SK-N-SH (cell line): ENCODE results near the gene RPSA. TPM values are rescaled to one million over a fixed set of nuclear protein-coding genes. Genes with fewer than 3 reads are reported as not detected.

ENCODE experiments used
- CTCF ChIA-PET: fragments of 300-600, 350-600 bp; formaldehyde crosslinking; extraction: SDS; loops from one replicate; lab custom pipeline; 2021; lab: Yijun Ruan, JAX
- POLR2A ChIA-PET: fragments of 350-600 bp; sonication (Branson Sonifier 250); formaldehyde crosslinking; extraction: SDS; loops from one replicate; lab custom pipeline; 2020; ENCODE audit warnings: antibody characterized with exemption, inconsistent platforms; lab: Yijun Ruan, JAX
- DNase-seq: peaks from one replicate; pipeline ENCODE4 v3.0.0; 2012
- H2AFZ ChIP-seq: fragments of 200-600 bp; sonication (generic); 2 replicates; pipeline ENCODE4 v1.8.1; 2016; ENCODE audit warnings: antibody characterized with exemption, mild to moderate bottlenecking, low read depth
- H3F3A ChIP-seq: fragments of 200-600 bp; sonication (generic); replicated peaks from 2 replicates; pipeline ENCODE3; 2016; ENCODE audit warnings: antibody characterized with exemption, mild to moderate bottlenecking; ENCODE audit not compliant: insufficient read depth
- H3K27ac ChIP-seq, 2 experiments: fragments of 200-500 bp in 1 of 2; fragments of 200-600 bp in 1 of 2; sonication (Bioruptor generic) in 1 of 2; sonication (generic), shearing (Covaris generic) in 1 of 2; 2 replicates each; pipeline versions ENCODE4 v1.5.1 to v1.6.1; 2014 to 2016; ENCODE audit warnings: low read depth in 2 of 2, inconsistent platforms in 1 of 2, low read length in 1 of 2, mild to moderate bottlenecking in 1 of 2, mixed read lengths in 1 of 2
- H3K27me3 ChIP-seq: fragments of 200-600 bp; sonication (generic), shearing (Covaris generic); 2 replicates; pipeline ENCODE4 v1.6.1; 2016; ENCODE audit warnings: mixed run types; ENCODE audit not compliant: insufficient read depth
- H3K36me3 ChIP-seq, 2 experiments: fragments of 200-500 bp in 1 of 2; fragments of 200-600 bp in 1 of 2; sonication (Bioruptor generic) in 1 of 2; sonication (generic) in 1 of 2; replicated peaks in 1 of 2; 2 replicates each; pipeline versions ENCODE3 to v1.5.1; 2014 to 2016; ENCODE audit warnings: low read length in 1 of 2, mild to moderate bottlenecking in 1 of 2; ENCODE audit not compliant: insufficient read depth in 2 of 2, control insufficient read depth in 1 of 2
- H3K4me1 ChIP-seq, 2 experiments: fragments of 200-500 bp in 1 of 2; fragments of 200-600 bp in 1 of 2; sonication (Bioruptor generic) in 1 of 2; sonication (generic), shearing (Covaris generic) in 1 of 2; 2 replicates each; pipeline versions ENCODE4 v1.5.1 to v1.6.1; 2014 to 2016; ENCODE audit warnings: low read depth in 1 of 2, low read length in 1 of 2, mixed run types in 1 of 2; ENCODE audit not compliant: insufficient read depth in 2 of 2, control insufficient read depth in 1 of 2
- H3K4me2 ChIP-seq: fragments of 200-600 bp; sonication (generic), shearing (Covaris generic); 2 replicates; pipeline ENCODE4 v1.6.1; 2017; ENCODE audit warnings: mixed run types
- H3K4me3 ChIP-seq, 2 experiments: fragments of 200-500 bp in 1 of 2; fragments of 200-600 bp in 1 of 2; sonication (Bioruptor generic) in 1 of 2; sonication (generic), shearing (Covaris generic) in 1 of 2; 2 replicates each; pipeline versions ENCODE4 v1.5.1 to v1.8.1; 2014 to 2016; ENCODE audit warnings: low read depth in 2 of 2, inconsistent platforms in 1 of 2, low read length in 1 of 2, mild to moderate bottlenecking in 1 of 2, mixed read lengths in 1 of 2, moderate library complexity in 1 of 2
- H3K79me2 ChIP-seq: fragments of 200-600 bp; sonication (generic); 2 replicates; pipeline ENCODE4 v1.8.1; 2017; ENCODE audit warnings: mild to moderate bottlenecking; ENCODE audit not compliant: insufficient read depth
- H3K9ac ChIP-seq: fragments of 200-600 bp; sonication (generic); 2 replicates; pipeline ENCODE4 v1.6.1; 2017; ENCODE audit warnings: mixed run types
- H3K9me2 ChIP-seq: fragments of 200-600 bp; sonication (generic); 2 replicates; pipeline ENCODE4 v1.6.1; 2017; ENCODE audit warnings: mixed run types
- H3K9me3 ChIP-seq: fragments of 200-600 bp; sonication (generic); 2 replicates; pipeline ENCODE4 v1.6.1; 2017; ENCODE audit warnings: mixed run types, mild to moderate bottlenecking, moderate library complexity
- H4K20me1 ChIP-seq: fragments of 200-600 bp; sonication (generic); 2 replicates; pipeline ENCODE4 v1.6.1; 2017; ENCODE audit warnings: mild to moderate bottlenecking, mixed run types; ENCODE audit not compliant: insufficient read depth
- EZH2phosphoT487 ChIP-seq: fragments of 200-600 bp; sonication (generic); IDR thresholded peaks from 2 replicates; pipeline ENCODE4 v1.6.1; 2017; ENCODE audit warnings: low read depth, mixed run types, mild to moderate bottlenecking, antibody characterized with exemption, moderate library complexity, borderline replicate concordance
- FOSL2 ChIP-seq: IDR thresholded peaks from 2 replicates; pipeline ENCODE4 v1.4.0; 2012; ENCODE audit warnings: low read depth, mild to moderate bottlenecking, moderate library complexity, borderline replicate concordance
- GABPA ChIP-seq: IDR thresholded peaks from 2 replicates; pipeline ENCODE4 v1.4.0; 2012; ENCODE audit warnings: low read depth, mild to moderate bottlenecking
- JUND ChIP-seq: IDR thresholded peaks from 2 replicates; pipeline ENCODE4 v1.4.0; 2012
- MEF2A ChIP-seq: IDR thresholded peaks from 2 replicates; pipeline ENCODE4 v1.4.0; 2012; ENCODE audit warnings: low read depth, borderline replicate concordance
- MXI1 ChIP-seq: IDR thresholded peaks from 2 replicates; pipeline ENCODE4 v1.6.1; 2012; ENCODE audit warnings: mild to moderate bottlenecking, low read depth, low read length, improper control_type of control experiment
- POLR2AphosphoS5 ChIP-seq: IDR thresholded peaks from 2 replicates; pipeline ENCODE4 v1.6.1; 2012; ENCODE audit warnings: low read depth, low read length
- REST ChIP-seq: IDR thresholded peaks from 2 replicates; pipeline ENCODE4 v1.6.1; 2012; ENCODE audit warnings: mild to moderate bottlenecking, low read depth, low read length, moderate library complexity
- SMC3 ChIP-seq: IDR thresholded peaks from 2 replicates; pipeline ENCODE4 v1.6.1; 2012; ENCODE audit warnings: low read depth, low read length, improper control_type of control experiment
- WGBS: methylation state at CpG from one replicate; pipeline ENCODE4 v1.1.6; 2017; ENCODE audit warnings: low lambda C conversion rate; 5-methylcytosine and 5-hydroxymethylcytosine counted together
- polyA plus RNA-seq, 3 experiments: library from polyadenylated mRNA; depleted of rRNA; stranded (reverse); fragments of >200 nt; gene quantifications; 2 replicates each; pipeline ENCODE4 v1.2.3, GENCODE V29; 2012
- TF ChIP-seq, protein P1 (sequence below): IDR thresholded peaks from 2 replicates; pipeline ENCODE4; 2012
- TF ChIP-seq, protein P2 (sequence below): fragments of 200-600 bp; sonication (generic); IDR thresholded peaks from 2 replicates; pipeline ENCODE4 v1.6.1; 2017; ENCODE audit warnings: antibody characterized with exemption, mild to moderate bottlenecking, moderate library complexity
- TF ChIP-seq, protein P3 (sequence below): IDR thresholded peaks from 2 replicates; pipeline ENCODE4 v1.4.0; 2012; ENCODE audit warnings: low read depth, borderline replicate concordance
- TF ChIP-seq, protein P4 (sequence below): fragments of 150-350 bp; IDR thresholded peaks from 2 replicates; pipeline ENCODE4 v1.6.1; 2017; ENCODE audit warnings: antibody characterized with exemption, low read length, low read depth, borderline replicate concordance

The RPSA gene
- polyA plus RNA-seq, 1 of the 3 experiments (the other 2 are of a cell fraction) = 2,958 TPM

DNA sequence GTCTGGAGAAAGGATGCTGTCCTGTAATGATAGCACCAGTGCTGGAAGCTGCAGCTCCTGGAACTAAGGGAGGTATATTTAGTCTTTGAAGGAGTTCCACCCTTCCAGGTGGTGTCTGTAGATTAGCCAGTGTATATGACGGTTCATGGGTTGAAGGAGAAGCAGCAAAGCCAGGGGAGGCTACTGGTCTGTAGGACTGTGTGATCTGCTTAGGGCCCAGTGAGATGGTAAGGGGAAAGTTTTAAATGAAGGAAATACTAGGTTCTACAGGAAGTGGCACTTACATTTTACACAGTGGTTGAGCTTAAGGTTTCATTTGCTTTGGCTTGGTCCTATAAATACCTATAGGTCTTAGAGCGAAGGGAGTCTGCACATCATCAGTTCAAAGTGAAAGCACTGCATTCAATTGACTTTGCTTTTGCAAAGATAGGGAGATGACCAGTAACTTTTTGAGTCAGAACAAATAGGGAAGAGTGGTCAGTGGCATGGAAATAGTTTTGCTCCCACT lies 17.7 kb upstream of the RPSA start:
- no peaks in the 10 kb centered on the region for H3K9me3 ChIP-seq
- no peak overlapping the region for H2AFZ ChIP-seq
- no peak overlapping the region for H3K9ac ChIP-seq
- TF ChIP-seq MXI1 (no peak), REST (no peak), FOSL2 (no peak), MEF2A (no peak), EZH2phosphoT487 (no peak), JUND (no peak), GABPA (no peak), POLR2AphosphoS5 (no peak), SMC3 (no peak)
- TF ChIP-seq, protein P1, sequence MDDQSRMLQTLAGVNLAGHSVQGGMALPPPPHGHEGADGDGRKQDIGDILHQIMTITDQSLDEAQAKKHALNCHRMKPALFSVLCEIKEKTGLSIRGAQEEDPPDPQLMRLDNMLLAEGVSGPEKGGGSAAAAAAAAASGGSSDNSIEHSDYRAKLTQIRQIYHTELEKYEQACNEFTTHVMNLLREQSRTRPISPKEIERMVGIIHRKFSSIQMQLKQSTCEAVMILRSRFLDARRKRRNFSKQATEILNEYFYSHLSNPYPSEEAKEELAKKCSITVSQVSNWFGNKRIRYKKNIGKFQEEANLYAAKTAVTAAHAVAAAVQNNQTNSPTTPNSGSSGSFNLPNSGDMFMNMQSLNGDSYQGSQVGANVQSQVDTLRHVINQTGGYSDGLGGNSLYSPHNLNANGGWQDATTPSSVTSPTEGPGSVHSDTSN = no peak
- TF ChIP-seq, protein P2, sequence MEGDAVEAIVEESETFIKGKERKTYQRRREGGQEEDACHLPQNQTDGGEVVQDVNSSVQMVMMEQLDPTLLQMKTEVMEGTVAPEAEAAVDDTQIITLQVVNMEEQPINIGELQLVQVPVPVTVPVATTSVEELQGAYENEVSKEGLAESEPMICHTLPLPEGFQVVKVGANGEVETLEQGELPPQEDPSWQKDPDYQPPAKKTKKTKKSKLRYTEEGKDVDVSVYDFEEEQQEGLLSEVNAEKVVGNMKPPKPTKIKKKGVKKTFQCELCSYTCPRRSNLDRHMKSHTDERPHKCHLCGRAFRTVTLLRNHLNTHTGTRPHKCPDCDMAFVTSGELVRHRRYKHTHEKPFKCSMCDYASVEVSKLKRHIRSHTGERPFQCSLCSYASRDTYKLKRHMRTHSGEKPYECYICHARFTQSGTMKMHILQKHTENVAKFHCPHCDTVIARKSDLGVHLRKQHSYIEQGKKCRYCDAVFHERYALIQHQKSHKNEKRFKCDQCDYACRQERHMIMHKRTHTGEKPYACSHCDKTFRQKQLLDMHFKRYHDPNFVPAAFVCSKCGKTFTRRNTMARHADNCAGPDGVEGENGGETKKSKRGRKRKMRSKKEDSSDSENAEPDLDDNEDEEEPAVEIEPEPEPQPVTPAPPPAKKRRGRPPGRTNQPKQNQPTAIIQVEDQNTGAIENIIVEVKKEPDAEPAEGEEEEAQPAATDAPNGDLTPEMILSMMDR = no peak
- TF ChIP-seq, protein P3, sequence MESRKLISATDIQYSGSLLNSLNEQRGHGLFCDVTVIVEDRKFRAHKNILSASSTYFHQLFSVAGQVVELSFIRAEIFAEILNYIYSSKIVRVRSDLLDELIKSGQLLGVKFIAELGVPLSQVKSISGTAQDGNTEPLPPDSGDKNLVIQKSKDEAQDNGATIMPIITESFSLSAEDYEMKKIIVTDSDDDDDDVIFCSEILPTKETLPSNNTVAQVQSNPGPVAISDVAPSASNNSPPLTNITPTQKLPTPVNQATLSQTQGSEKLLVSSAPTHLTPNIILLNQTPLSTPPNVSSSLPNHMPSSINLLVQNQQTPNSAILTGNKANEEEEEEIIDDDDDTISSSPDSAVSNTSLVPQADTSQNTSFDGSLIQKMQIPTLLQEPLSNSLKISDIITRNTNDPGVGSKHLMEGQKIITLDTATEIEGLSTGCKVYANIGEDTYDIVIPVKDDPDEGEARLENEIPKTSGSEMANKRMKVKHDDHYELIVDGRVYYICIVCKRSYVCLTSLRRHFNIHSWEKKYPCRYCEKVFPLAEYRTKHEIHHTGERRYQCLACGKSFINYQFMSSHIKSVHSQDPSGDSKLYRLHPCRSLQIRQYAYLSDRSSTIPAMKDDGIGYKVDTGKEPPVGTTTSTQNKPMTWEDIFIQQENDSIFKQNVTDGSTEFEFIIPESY = no peak
- TF ChIP-seq, protein P4, sequence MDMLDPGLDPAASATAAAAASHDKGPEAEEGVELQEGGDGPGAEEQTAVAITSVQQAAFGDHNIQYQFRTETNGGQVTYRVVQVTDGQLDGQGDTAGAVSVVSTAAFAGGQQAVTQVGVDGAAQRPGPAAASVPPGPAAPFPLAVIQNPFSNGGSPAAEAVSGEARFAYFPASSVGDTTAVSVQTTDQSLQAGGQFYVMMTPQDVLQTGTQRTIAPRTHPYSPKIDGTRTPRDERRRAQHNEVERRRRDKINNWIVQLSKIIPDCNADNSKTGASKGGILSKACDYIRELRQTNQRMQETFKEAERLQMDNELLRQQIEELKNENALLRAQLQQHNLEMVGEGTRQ = no peak
- H3F3A ChIP-seq = peaks cover 2% of the 10 kb centered on the region
- no peak overlapping the region for H3K4me3 ChIP-seq
- H3K27ac ChIP-seq = no peak overlapping the region
- ChIA-PET CTCF (interaction anchor here (0.6 kb wide), 1 partner anchor 36 kb away, joined by 3 read pairs; no protein-coding TSS in a partner anchor), POLR2A (interaction anchor here (2.0 kb wide), 1 partner anchor 18 kb away, joined by 7 read pairs; the partner anchor contains the start of gene RPSA)
- no peaks in the 10 kb centered on the region for H3K9me2 ChIP-seq
- H3K36me3 ChIP-seq = peaks cover 25 to 32% of the 10 kb centered on the region in 2 experiments
- DNase-seq = no peak
- H3K4me1 ChIP-seq = peaks cover 5 to 8% of the 10 kb centered on the region in 2 experiments; a peak in 1 of 4 replicates
- H3K79me2 ChIP-seq = peaks cover 66% of the 10 kb centered on the region
- H3K4me2 ChIP-seq = no peak overlapping the region
- WGBS = 94% methylated on average over 2 of the region's 2 CpGs
- H4K20me1 ChIP-seq = peaks cover 47% of the 10 kb centered on the region
- no peaks in the 10 kb centered on the region for H3K27me3 ChIP-seq
